Measurements from ENCODE around the gene RASAL1. TPM values are rescaled to one million over a fixed set of nuclear protein-coding genes. Genes with fewer than 3 reads are reported as not detected.

The RASAL1 gene
- total RNA-seq, 1 experiment from 2014 or later = 14.9 TPM

DNA sequence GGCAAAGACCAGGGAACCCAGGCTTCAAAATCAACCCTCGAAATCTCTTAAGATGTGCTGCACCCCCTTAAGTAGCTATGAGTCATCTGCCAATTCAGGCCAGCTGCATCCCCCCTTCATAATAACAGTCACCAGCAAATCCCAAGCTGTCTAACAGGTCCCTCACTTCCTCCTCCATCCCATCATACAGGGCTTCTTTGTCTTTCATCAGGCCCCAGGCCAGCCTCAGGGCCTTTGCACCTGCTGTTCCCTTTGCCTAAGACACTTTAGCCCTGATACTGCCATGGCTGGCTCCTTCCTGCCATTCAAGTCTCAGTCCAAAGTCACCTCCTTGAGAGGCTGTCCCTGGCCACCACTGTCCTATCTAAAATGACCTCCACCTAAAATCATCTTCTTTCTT, 4.0 kb downstream of the RASAL1 start:
- ChIA-PET POLR2A (ENCODE audit: unreplicated experiment) (no interaction called here), CTCF (no interaction called here)
- BruUV-seq (replicated peaks) = no TSS peak

GRCh38 chr12:113130457-113131135, 5.0 kb downstream of the RASAL1 start:
- no peak overlapping the region for H2AFZ ChIP-seq
- no peaks in the 10 kb centered on the region for H3K9me3 ChIP-seq (ENCODE audit: insufficient read depth, low read depth)
- TF ChIP-seq CTCF (conservative IDR thresholded peaks at IDR 0.05) (no peak), EZH2 (IDR thresholded peaks at IDR 0.05; ENCODE audit: low read depth) (no peak)
- POLR2A ChIA-PET (ENCODE audit: unreplicated experiment) = no interaction called here
- H3K36me3 ChIP-seq (ENCODE audit: low read depth) = no peaks in the 10 kb centered on the region
- no peaks in the 10 kb centered on the region for H3F3A ChIP-seq (ENCODE audit: insufficient read depth, low read depth)
- H3K27me3 ChIP-seq (ENCODE audit: insufficient read depth, low read depth) = no peaks in the 10 kb centered on the region
- H3K79me2 ChIP-seq (ENCODE audit: low read depth) = peaks cover 15% of the 10 kb centered on the region
- no peak overlapping the region for H3K27ac ChIP-seq
- CTCF ChIA-PET = interaction anchor here (0.6 kb wide), 1 partner anchor 9 kb away, joined by 4 read pairs; no protein-coding TSS in a partner anchor
- DNase-seq = peak in 1 of 2 experiments; percentile 27
- H4K20me1 ChIP-seq (ENCODE audit: insufficient read depth) = no peaks in the 10 kb centered on the region; the same call in 1 of the 2 replicates
- intact Hi-C loops (cut with micrococcal nuclease; ENCODE audit: unreplicated experiment) = no loop called here
- BruUV-seq (replicated peaks) = no TSS peak
- H3K4me1 ChIP-seq (replicated peaks; ENCODE audit: insufficient read depth) = peaks cover 17% of the 10 kb centered on the region
- H3K4me2 ChIP-seq = no peak overlapping the region
- no peak overlapping the region for H3K4me3 ChIP-seq
- no peaks in the 10 kb centered on the region for H3K9me2 ChIP-seq (ENCODE audit: insufficient read depth)

More for the DNA sequence above, 4.0 kb downstream of the RASAL1 start:
- no peaks in the 10 kb centered on the region; the same call in 1 of the 2 replicates for H4K20me1 ChIP-seq (ENCODE audit: insufficient read depth)
- H3K79me2 ChIP-seq (ENCODE audit: low read depth) = peaks cover 15% of the 10 kb centered on the region
- intact Hi-C loops (cut with micrococcal nuclease; ENCODE audit: unreplicated experiment) = no loop called here
- TF ChIP-seq EZH2 (IDR thresholded peaks at IDR 0.05; ENCODE audit: low read depth) = no peak
- no peak for TF ChIP-seq CTCF (conservative IDR thresholded peaks at IDR 0.05)
- H3F3A ChIP-seq (ENCODE audit: insufficient read depth, low read depth) = peaks cover 8% of the 10 kb centered on the region
- H3K27me3 ChIP-seq (ENCODE audit: insufficient read depth, low read depth) = no peaks in the 10 kb centered on the region
- H2AFZ ChIP-seq = no peak overlapping the region
- no peaks in the 10 kb centered on the region for H3K9me2 ChIP-seq (ENCODE audit: insufficient read depth)
- no peak overlapping the region for H3K4me3 ChIP-seq
- no peaks in the 10 kb centered on the region for H3K9me3 ChIP-seq (ENCODE audit: insufficient read depth, low read depth)
- H3K4me2 ChIP-seq = no peak overlapping the region
- H3K4me1 ChIP-seq (replicated peaks; ENCODE audit: insufficient read depth) = peaks cover 25% of the 10 kb centered on the region
- no peak overlapping the region for H3K27ac ChIP-seq
- no peak for DNase-seq
- H3K36me3 ChIP-seq (ENCODE audit: low read depth) = no peaks in the 10 kb centered on the region

DNA sequence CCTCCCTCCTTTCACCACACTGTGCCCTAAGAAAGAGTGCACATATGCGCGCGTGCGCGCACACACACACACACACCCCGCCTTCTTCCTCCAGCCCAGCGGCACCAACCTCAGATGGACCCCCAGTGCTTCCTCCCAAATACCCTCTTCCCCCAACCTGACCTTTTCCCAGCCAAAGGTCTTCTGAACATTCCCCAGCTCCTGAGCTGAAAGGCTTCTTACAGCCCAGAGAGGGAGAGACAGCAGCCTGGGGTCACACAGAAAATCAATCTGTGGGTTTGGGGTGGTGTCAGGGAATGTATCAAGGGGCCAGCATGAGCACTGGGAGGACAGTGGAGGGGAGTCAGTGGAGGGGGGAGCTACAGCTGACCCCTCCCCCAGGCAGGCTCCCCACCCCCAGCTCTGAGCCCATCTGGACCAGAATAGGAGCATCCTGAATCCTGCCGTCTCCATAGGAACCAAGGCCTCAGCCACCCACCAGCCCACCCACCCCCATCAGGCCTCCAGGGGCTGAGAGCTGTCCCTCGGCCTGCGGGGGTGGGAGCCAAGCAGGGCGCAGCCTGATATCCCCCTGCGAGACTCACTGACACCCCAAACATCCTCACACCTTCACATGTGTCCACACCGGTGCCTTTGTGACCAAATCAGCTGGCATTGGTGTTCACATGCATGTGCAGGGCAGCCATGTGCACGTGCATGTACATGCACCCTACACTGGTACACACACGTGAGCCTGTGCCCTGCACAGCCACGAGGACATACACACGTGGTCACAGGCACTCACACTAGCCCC, 5.7 kb downstream of the RASAL1 start:
- ChIA-PET POLR2A (ENCODE audit: unreplicated experiment) (no interaction called here), CTCF (no interaction called here)
- peaks cover 15% of the 10 kb centered on the region for H3K79me2 ChIP-seq (ENCODE audit: low read depth)
- H3K9me3 ChIP-seq (ENCODE audit: insufficient read depth, low read depth) = no peaks in the 10 kb centered on the region
- TF ChIP-seq EZH2 (IDR thresholded peaks at IDR 0.05; ENCODE audit: low read depth) (no peak), CTCF (conservative IDR thresholded peaks at IDR 0.05) (no peak)
- DNase-seq = no peak
- no peaks in the 10 kb centered on the region; the same call in 1 of the 2 replicates for H4K20me1 ChIP-seq (ENCODE audit: insufficient read depth)
- no peaks in the 10 kb centered on the region for H3K36me3 ChIP-seq (ENCODE audit: low read depth)
- no peak overlapping the region for H3K4me2 ChIP-seq
- intact Hi-C loops (cut with micrococcal nuclease; ENCODE audit: unreplicated experiment) = no loop called here
- H3K4me3 ChIP-seq = no peak overlapping the region
- H3K9me2 ChIP-seq (ENCODE audit: insufficient read depth) = no peaks in the 10 kb centered on the region
- no peaks in the 10 kb centered on the region for H3F3A ChIP-seq (ENCODE audit: insufficient read depth, low read depth)
- BruUV-seq (replicated peaks) = no TSS peak
- no peaks in the 10 kb centered on the region for H3K27me3 ChIP-seq (ENCODE audit: insufficient read depth, low read depth)
- H2AFZ ChIP-seq = no peak overlapping the region
- peaks cover 17% of the 10 kb centered on the region for H3K4me1 ChIP-seq (replicated peaks; ENCODE audit: insufficient read depth)
- H3K27ac ChIP-seq = no peak overlapping the region

Measured in PC-9 (cell line).